GM23338 (cell line): ENCODE measurements around the gene CAPN7. TPM values are rescaled to one million over a fixed set of nuclear protein-coding genes. Genes with fewer than 3 reads are reported as not detected.
"Not testable (repeated sequence)": the region's sequence is repeated elsewhere in the genome, so short reads cannot be mapped to it uniquely, and the experiment has no call there.

Experiments
- ATAC-seq: fragments of 200-7000 bp; cut with Tn5 transposase; 3 replicates; pipeline ENCODE4 v1.9.1; 2020
- DNase-seq: peaks from one replicate; pipeline ENCODE4 v3.0.0-alpha.2; 2015; ENCODE audit warnings: low spot score
- H2AFZ ChIP-seq: fragments of 200-600 bp; sonication (generic); 2 replicates; pipeline ENCODE4 v1.8.0; 2016; ENCODE audit warnings: antibody characterized with exemption, mild to moderate bottlenecking, moderate library complexity
- H3F3A ChIP-seq: fragments of 200-600 bp; sonication (generic); replicated peaks from 2 replicates; pipeline ENCODE4 v1.8.0; 2017; ENCODE audit warnings: antibody characterized with exemption, mixed run types, low read depth
- H3K27ac ChIP-seq: fragments of 200-600 bp; sonication (generic); 2 replicates; pipeline ENCODE4 v1.6.1; 2016; ENCODE audit warnings: low read depth
- H3K27me3 ChIP-seq: fragments of 200-600 bp; sonication (generic); 2 replicates; pipeline ENCODE4 v1.8.0; 2016; ENCODE audit warnings: mild to moderate bottlenecking, mixed run types, moderate library complexity; ENCODE audit not compliant: insufficient read depth
- H3K36me3 ChIP-seq: fragments of 200-600 bp; sonication (generic); 2 replicates; pipeline ENCODE4 v1.8.0; 2016; ENCODE audit warnings: mild to moderate bottlenecking; ENCODE audit not compliant: insufficient read depth
- H3K4me1 ChIP-seq: fragments of 200-600 bp; sonication (generic); 2 replicates; pipeline ENCODE4 v1.8.0; 2016; ENCODE audit warnings: mild to moderate bottlenecking, moderate library complexity; ENCODE audit not compliant: insufficient read depth
- H3K4me2 ChIP-seq: fragments of 200-600 bp; sonication (generic); 2 replicates; pipeline ENCODE4 v1.7.1; 2017; ENCODE audit warnings: mixed run types
- H3K4me3 ChIP-seq: fragments of 200-600 bp; sonication (generic); 2 replicates; pipeline ENCODE4 v1.6.1; 2016; ENCODE audit warnings: mixed run types
- H3K79me2 ChIP-seq: fragments of 200-600 bp; sonication (generic); replicated peaks from 2 replicates; pipeline ENCODE4 v1.8.0; 2017; ENCODE audit warnings: mild to moderate bottlenecking; ENCODE audit not compliant: insufficient read depth
- H3K9me2 ChIP-seq: fragments of 200-600 bp; sonication (generic); 2 replicates; pipeline ENCODE4 v1.8.0; 2017; ENCODE audit not compliant: insufficient read depth
- H4K20me1 ChIP-seq: fragments of 200-600 bp; sonication (generic); replicated peaks from 2 replicates; pipeline ENCODE4 v1.8.0; 2017; ENCODE audit warnings: mild to moderate bottlenecking; ENCODE audit not compliant: insufficient read depth
- H3K27ac Mint-ChIP-seq: 2 replicates; pipeline ENCODE4 v1.8.0; 2020; ENCODE audit warnings: inconsistent platforms, mild to moderate bottlenecking, moderate library complexity, mixed read lengths
- H3K27me3 Mint-ChIP-seq: 3 replicates; pipeline ENCODE4 v1.8.0; 2022; ENCODE audit warnings: low read depth, mild to moderate bottlenecking, moderate library complexity, mixed read lengths, inconsistent platforms; ENCODE audit not compliant: insufficient read depth, poor library complexity
- H3K36me3 Mint-ChIP-seq: 3 replicates; pipeline ENCODE4 v1.8.0; 2021; ENCODE audit warnings: low read depth, mild to moderate bottlenecking, inconsistent platforms, moderate library complexity, mixed read lengths
- H3K4me1 Mint-ChIP-seq: 3 replicates; pipeline ENCODE4 v1.8.0; 2020; ENCODE audit warnings: mild to moderate bottlenecking, inconsistent platforms, mixed read lengths
- H3K4me3 Mint-ChIP-seq: 3 replicates; pipeline ENCODE4 v1.8.0; 2021; ENCODE audit warnings: moderate library complexity, mild to moderate bottlenecking, inconsistent platforms, mixed read lengths
- H3K9me3 Mint-ChIP-seq: 3 replicates; pipeline ENCODE4 v1.8.0; 2020; ENCODE audit warnings: moderate library complexity, mild to moderate bottlenecking, inconsistent platforms, mixed read lengths
- ETS1 ChIP-seq: IDR thresholded peaks from 2 replicates; pipeline ENCODE4 v1.6.1; 2016; ENCODE audit warnings: antibody characterized with exemption
- EZH2 ChIP-seq: fragments of 200-600 bp; sonication (generic); IDR thresholded peaks from one replicate; pipeline ENCODE4 v1.8.0; 2017; ENCODE audit warnings: antibody characterized with exemption, mild to moderate bottlenecking, low read depth; ENCODE audit not compliant: unreplicated experiment
- JUNB ChIP-seq: IDR thresholded peaks from one replicate; pipeline ENCODE4 v1.6.1; 2016; ENCODE audit warnings: antibody characterized with exemption; ENCODE audit not compliant: unreplicated experiment
- ZNF114 ChIP-seq: fragments of 250-450 bp; sonication (Bioruptor Pico); IDR thresholded peaks from 2 replicates; pipeline ENCODE4 v1.5.0; 2020; ENCODE audit warnings: mild to moderate bottlenecking, moderate library complexity
- ZNF462 ChIP-seq: fragments of 250-450 bp; sonication (Bioruptor Pico); IDR thresholded peaks from 2 replicates; pipeline ENCODE4 v1.5.0; 2020; ENCODE audit warnings: mild to moderate bottlenecking, moderate library complexity
- polyA plus RNA-seq: library from polyadenylated mRNA; unstranded; fragments of >200 nt; fragmentation: Nextera tagmentation; extraction: Ambion mirVana; gene quantifications from 2 replicates; pipeline ENCODE4 v1.2.1, GENCODE V29; 2016
- total RNA-seq: library from RNA; depleted of rRNA; stranded (reverse); fragments of >200 nt; shearing (Covaris generic); gene quantifications from 2 replicates; pipeline ENCODE4 v1.2.3, GENCODE V29; 2014

The CAPN7 gene
- total and polyA plus RNA-seq, 2 experiments from 2014 or later: 9.9 to 18.1 TPM

- no peak for TF ChIP-seq ZNF462
- no peak for TF ChIP-seq ETS1
- TF ChIP-seq JUNB: no peak
These were observed 44.9 kb upstream of the CAPN7 start (continued) for GRCh38 chr3:15161133-15161532.

- not testable (repeated sequence) for H3K4me1 Mint-ChIP-seq, H3K4me1 ChIP-seq, H3K4me3 ChIP-seq, H4K20me1 ChIP-seq, H3K4me2 ChIP-seq, H3K27me3 ChIP-seq, H3K36me3 Mint-ChIP-seq, H3F3A ChIP-seq, H3K79me2 ChIP-seq, H3K27ac Mint-ChIP-seq, H2AFZ ChIP-seq, ATAC-seq, H3K4me3 Mint-ChIP-seq, H3K36me3 ChIP-seq, H3K27ac ChIP-seq, H3K27me3 Mint-ChIP-seq, DNase-seq, H3K9me2 ChIP-seq
- peaks cover 28% of the 10 kb centered on the region for H3K9me3 Mint-ChIP-seq
These were observed 42.4 kb upstream of the CAPN7 start for GRCh38 chr3:15163656-15164055.

- Mint-ChIP-seq H3K9me3 (peaks cover 28% of the 10 kb centered on the region), H3K36me3 (0 out of 3 replicates have a peak, but pooled peaks cover 4% of the 10 kb centered on the region), H3K27ac (no peak overlapping the region), H3K4me3 (no peak overlapping the region), H3K27me3 (no peaks in the 10 kb centered on the region), H3K4me1 (no peaks in the 10 kb centered on the region)
- no peaks in the 10 kb centered on the region for H3K79me2 ChIP-seq
- H3K9me2 ChIP-seq: no peaks in the 10 kb centered on the region
- H3K27me3 ChIP-seq: no peaks in the 10 kb centered on the region
- H2AFZ ChIP-seq: no peak overlapping the region
- H3F3A ChIP-seq: no peaks in the 10 kb centered on the region
- no peak for DNase-seq
- no peaks in the 10 kb centered on the region for H3K4me1 ChIP-seq
- ATAC-seq: no peak
- H3K27ac ChIP-seq: no peak overlapping the region
- no peak overlapping the region for H3K4me3 ChIP-seq
- H4K20me1 ChIP-seq: no peaks in the 10 kb centered on the region
- H3K36me3 ChIP-seq: no peaks in the 10 kb centered on the region
- no peak overlapping the region for H3K4me2 ChIP-seq
- TF ChIP-seq EZH2: no peak
- TF ChIP-seq ZNF114 (CRISPR knock-in tag): no peak
These were observed 41.7 kb upstream of the CAPN7 start for GRCh38 chr3:15164340-15164739.
